ENCODE measurements around the gene TNIP1.
A peak's percentile ranks its signal among the peaks of the same experiment; 100 is the strongest.

TNIP1 gene

GRCh38 chr5:151056379-151057325, 24.2 kb downstream of the TNIP1 start:
- H3K9me3 Mint-ChIP-seq: no peaks in the 10 kb centered on the region
- no peak overlapping the region for H3K4me3 Mint-ChIP-seq
- H3K36me3 Mint-ChIP-seq (ENCODE audit: low read depth): peaks cover 47% of the 10 kb centered on the region
- H3K4me1 Mint-ChIP-seq (ENCODE audit: low read depth): peaks cover 40% of the 10 kb centered on the region
- H3K27me3 Mint-ChIP-seq (ENCODE audit: low read depth): no peaks in the 10 kb centered on the region
- H3K27ac Mint-ChIP-seq: peak overlapping the region; percentile 62

GRCh38 chr5:151055336-151055735, 25.5 kb downstream of the TNIP1 start:
- no peak overlapping the region for H3K27ac Mint-ChIP-seq
- no peaks in the 10 kb centered on the region for H3K27me3 Mint-ChIP-seq (ENCODE audit: low read depth)
- H3K4me3 Mint-ChIP-seq: no peak overlapping the region
- H3K36me3 Mint-ChIP-seq (ENCODE audit: low read depth): peaks cover 50% of the 10 kb centered on the region
- H3K4me1 Mint-ChIP-seq (ENCODE audit: low read depth): peaks cover 31% of the 10 kb centered on the region
- no peaks in the 10 kb centered on the region for H3K9me3 Mint-ChIP-seq

GRCh38 chr5:151054709-151055108, 26.1 kb downstream of the TNIP1 start:
- H3K36me3 Mint-ChIP-seq (ENCODE audit: low read depth): peaks cover 48% of the 10 kb centered on the region
- H3K4me1 Mint-ChIP-seq (ENCODE audit: low read depth): peaks cover 25% of the 10 kb centered on the region
- no peaks in the 10 kb centered on the region for H3K9me3 Mint-ChIP-seq
- H3K4me3 Mint-ChIP-seq: no peak overlapping the region
- H3K27me3 Mint-ChIP-seq (ENCODE audit: low read depth): no peaks in the 10 kb centered on the region
- H3K27ac Mint-ChIP-seq: no peak overlapping the region

GRCh38 chr5:151053796-151054462, 26.9 kb downstream of the TNIP1 start:
- no peak overlapping the region for H3K27ac Mint-ChIP-seq
- H3K4me1 Mint-ChIP-seq (ENCODE audit: low read depth): peaks cover 20% of the 10 kb centered on the region
- H3K4me3 Mint-ChIP-seq: no peak overlapping the region
- H3K27me3 Mint-ChIP-seq (ENCODE audit: low read depth): no peaks in the 10 kb centered on the region
- peaks cover 45% of the 10 kb centered on the region for H3K36me3 Mint-ChIP-seq (ENCODE audit: low read depth)
- no peaks in the 10 kb centered on the region for H3K9me3 Mint-ChIP-seq

GRCh38 chr5:151052836-151053235, 28.0 kb downstream of the TNIP1 start:
- Mint-ChIP-seq H3K4me3 (no peak overlapping the region), H3K36me3 (ENCODE audit: low read depth) (peaks cover 51% of the 10 kb centered on the region), H3K4me1 (ENCODE audit: low read depth) (peaks cover 16% of the 10 kb centered on the region), H3K27me3 (ENCODE audit: low read depth) (no peaks in the 10 kb centered on the region), H3K9me3 (no peaks in the 10 kb centered on the region), H3K27ac (peak overlapping the region; percentile 66)

- H3K4me1 Mint-ChIP-seq (ENCODE audit: low read depth): peaks cover 20% of the 10 kb centered on the region
- H3K9me3 Mint-ChIP-seq: no peaks in the 10 kb centered on the region
- no peaks in the 10 kb centered on the region for H3K27me3 Mint-ChIP-seq (ENCODE audit: low read depth)
- peaks cover 53% of the 10 kb centered on the region for H3K36me3 Mint-ChIP-seq (ENCODE audit: low read depth)
- peak overlapping the region; percentile 66 for H3K27ac Mint-ChIP-seq
- no peak overlapping the region for H3K4me3 Mint-ChIP-seq
Observed at GRCh38 chr5:151051931-151052608, 28.8 kb downstream of the TNIP1 start.

- Mint-ChIP-seq H3K27ac (peak overlapping the region; percentile 39), H3K36me3 (ENCODE audit: low read depth) (peaks cover 58% of the 10 kb centered on the region), H3K27me3 (ENCODE audit: low read depth) (no peaks in the 10 kb centered on the region)
Observed at GRCh38 chr5:151051066-151051930, 29.5 kb downstream of the TNIP1 start.

GRCh38 chr5:151048526-151048925, 32.3 kb downstream of the TNIP1 start:
- Mint-ChIP-seq H3K9me3 (no peaks in the 10 kb centered on the region), H3K4me1 (ENCODE audit: low read depth) (peaks cover 24% of the 10 kb centered on the region), H3K4me3 (no peak overlapping the region), H3K27me3 (ENCODE audit: low read depth) (no peaks in the 10 kb centered on the region), H3K36me3 (ENCODE audit: low read depth) (peaks cover 51% of the 10 kb centered on the region), H3K27ac (no peak overlapping the region)

More at GRCh38 chr5:151051066-151051930, 29.5 kb downstream of the TNIP1 start:
- Mint-ChIP-seq H3K9me3 (no peaks in the 10 kb centered on the region), H3K4me3 (no peak overlapping the region), H3K4me1 (ENCODE audit: low read depth) (peaks cover 20% of the 10 kb centered on the region)

- Mint-ChIP-seq H3K36me3 (ENCODE audit: low read depth) (peaks cover 50% of the 10 kb centered on the region), H3K27me3 (ENCODE audit: low read depth) (no peaks in the 10 kb centered on the region), H3K27ac (no peak overlapping the region), H3K4me3 (no peak overlapping the region), H3K9me3 (no peaks in the 10 kb centered on the region), H3K4me1 (ENCODE audit: low read depth) (peaks cover 21% of the 10 kb centered on the region)
Observed at GRCh38 chr5:151047814-151048425, 32.9 kb downstream of the TNIP1 start.

GRCh38 chr5:151042453-151043093, 38.3 kb downstream of the TNIP1 start:
- H3K27ac Mint-ChIP-seq: no peak overlapping the region

GRCh38 chr5:151041577-151042268, 39.1 kb downstream of the TNIP1 start:
- Mint-ChIP-seq H3K9me3 (no peaks in the 10 kb centered on the region), H3K27ac (no peak overlapping the region), H3K27me3 (ENCODE audit: low read depth) (no peaks in the 10 kb centered on the region), H3K4me1 (ENCODE audit: low read depth) (peaks cover 14% of the 10 kb centered on the region), H3K36me3 (ENCODE audit: low read depth) (peaks cover 42% of the 10 kb centered on the region), H3K4me3 (no peak overlapping the region)

More at GRCh38 chr5:151042453-151043093, 38.3 kb downstream of the TNIP1 start:
- Mint-ChIP-seq H3K27me3 (ENCODE audit: low read depth) (no peaks in the 10 kb centered on the region), H3K4me1 (ENCODE audit: low read depth) (peaks cover 14% of the 10 kb centered on the region), H3K4me3 (no peak overlapping the region), H3K36me3 (ENCODE audit: low read depth) (peaks cover 43% of the 10 kb centered on the region), H3K9me3 (no peaks in the 10 kb centered on the region)

GRCh38 chr5:151040211-151040747, 40.6 kb downstream of the TNIP1 start:
- Mint-ChIP-seq H3K36me3 (ENCODE audit: low read depth) (peaks cover 42% of the 10 kb centered on the region), H3K9me3 (no peaks in the 10 kb centered on the region), H3K27ac (no peak overlapping the region)

More at GRCh38 chr5:151040211-151040747, 40.6 kb downstream of the TNIP1 start:
- no peak overlapping the region for H3K4me3 Mint-ChIP-seq
- no peaks in the 10 kb centered on the region for H3K27me3 Mint-ChIP-seq (ENCODE audit: low read depth)
- peaks cover 10% of the 10 kb centered on the region for H3K4me1 Mint-ChIP-seq (ENCODE audit: low read depth)

Data from T-helper 1 cell treated with Interleukin-12 subunit alpha and Interleukin-12 subunit beta and Interleukin-4 antibody, amounts not matched to agents 30 μg/mL and 1 μg/mL, for 36 hours (primary cell).